ENCODE measurements around the gene FKBP10.

DNA sequence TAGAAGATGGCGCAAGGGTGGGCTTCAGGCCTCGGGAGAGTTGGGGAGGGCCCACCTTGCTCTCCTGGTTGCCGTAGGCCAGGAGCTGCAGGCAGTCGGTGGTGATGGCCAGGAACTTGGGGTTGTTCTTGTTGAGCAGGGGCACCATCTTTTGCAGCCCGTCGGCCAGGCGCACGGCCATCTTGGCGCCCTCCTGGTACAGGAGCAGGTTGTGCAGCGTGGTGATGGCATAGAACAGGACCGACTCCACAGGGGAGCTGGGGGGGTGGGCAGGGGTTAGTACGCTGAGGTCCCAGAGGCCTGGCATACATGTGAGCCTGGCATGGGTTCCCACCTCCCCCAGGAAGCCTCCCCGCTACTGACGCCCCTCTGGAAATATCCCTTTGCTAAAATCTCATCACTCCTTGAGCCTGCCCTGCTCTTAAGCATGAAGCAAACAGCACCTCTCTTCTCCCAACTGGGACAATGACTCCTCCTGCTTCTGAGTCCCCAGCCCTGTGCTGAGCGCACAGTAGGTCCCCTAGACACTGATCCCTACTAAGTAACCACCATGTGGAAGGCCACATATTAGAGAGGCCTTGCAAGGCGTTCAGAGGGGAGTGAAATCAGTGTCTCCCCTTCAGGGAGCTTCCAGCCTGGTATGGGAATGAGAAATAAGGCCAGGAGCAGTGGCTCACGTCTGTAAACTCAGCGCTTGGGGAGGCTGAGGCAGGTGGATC, 45.3 kb upstream of the FKBP10 start:
- TF ChIP-seq, protein P1, sequence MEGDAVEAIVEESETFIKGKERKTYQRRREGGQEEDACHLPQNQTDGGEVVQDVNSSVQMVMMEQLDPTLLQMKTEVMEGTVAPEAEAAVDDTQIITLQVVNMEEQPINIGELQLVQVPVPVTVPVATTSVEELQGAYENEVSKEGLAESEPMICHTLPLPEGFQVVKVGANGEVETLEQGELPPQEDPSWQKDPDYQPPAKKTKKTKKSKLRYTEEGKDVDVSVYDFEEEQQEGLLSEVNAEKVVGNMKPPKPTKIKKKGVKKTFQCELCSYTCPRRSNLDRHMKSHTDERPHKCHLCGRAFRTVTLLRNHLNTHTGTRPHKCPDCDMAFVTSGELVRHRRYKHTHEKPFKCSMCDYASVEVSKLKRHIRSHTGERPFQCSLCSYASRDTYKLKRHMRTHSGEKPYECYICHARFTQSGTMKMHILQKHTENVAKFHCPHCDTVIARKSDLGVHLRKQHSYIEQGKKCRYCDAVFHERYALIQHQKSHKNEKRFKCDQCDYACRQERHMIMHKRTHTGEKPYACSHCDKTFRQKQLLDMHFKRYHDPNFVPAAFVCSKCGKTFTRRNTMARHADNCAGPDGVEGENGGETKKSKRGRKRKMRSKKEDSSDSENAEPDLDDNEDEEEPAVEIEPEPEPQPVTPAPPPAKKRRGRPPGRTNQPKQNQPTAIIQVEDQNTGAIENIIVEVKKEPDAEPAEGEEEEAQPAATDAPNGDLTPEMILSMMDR (IDR thresholded peaks at IDR 0.05) = no peak
- no peak for TF ChIP-seq POLR2A (IDR thresholded peaks at IDR 0.05)

All from lower leg skin (tissue), 3 donors.